Measurements from ENCODE around the gene ARMC12.

The ARMC12 gene

GRCh38 chr6:35771343-35771627 lies 34.5 kb downstream of the ARMC12 start:
- no peak for TF ChIP-seq POLR2AphosphoS5 (IDR thresholded peaks at IDR 0.05; ENCODE audit: low read depth)
- TF ChIP-seq GABPA (IDR thresholded peaks at IDR 0.05; ENCODE audit: low read depth): no peak
- TF ChIP-seq SPI1 (IDR thresholded peaks at IDR 0.05; ENCODE audit: borderline replicate concordance, low read depth): no peak
- TF ChIP-seq, protein P1, sequence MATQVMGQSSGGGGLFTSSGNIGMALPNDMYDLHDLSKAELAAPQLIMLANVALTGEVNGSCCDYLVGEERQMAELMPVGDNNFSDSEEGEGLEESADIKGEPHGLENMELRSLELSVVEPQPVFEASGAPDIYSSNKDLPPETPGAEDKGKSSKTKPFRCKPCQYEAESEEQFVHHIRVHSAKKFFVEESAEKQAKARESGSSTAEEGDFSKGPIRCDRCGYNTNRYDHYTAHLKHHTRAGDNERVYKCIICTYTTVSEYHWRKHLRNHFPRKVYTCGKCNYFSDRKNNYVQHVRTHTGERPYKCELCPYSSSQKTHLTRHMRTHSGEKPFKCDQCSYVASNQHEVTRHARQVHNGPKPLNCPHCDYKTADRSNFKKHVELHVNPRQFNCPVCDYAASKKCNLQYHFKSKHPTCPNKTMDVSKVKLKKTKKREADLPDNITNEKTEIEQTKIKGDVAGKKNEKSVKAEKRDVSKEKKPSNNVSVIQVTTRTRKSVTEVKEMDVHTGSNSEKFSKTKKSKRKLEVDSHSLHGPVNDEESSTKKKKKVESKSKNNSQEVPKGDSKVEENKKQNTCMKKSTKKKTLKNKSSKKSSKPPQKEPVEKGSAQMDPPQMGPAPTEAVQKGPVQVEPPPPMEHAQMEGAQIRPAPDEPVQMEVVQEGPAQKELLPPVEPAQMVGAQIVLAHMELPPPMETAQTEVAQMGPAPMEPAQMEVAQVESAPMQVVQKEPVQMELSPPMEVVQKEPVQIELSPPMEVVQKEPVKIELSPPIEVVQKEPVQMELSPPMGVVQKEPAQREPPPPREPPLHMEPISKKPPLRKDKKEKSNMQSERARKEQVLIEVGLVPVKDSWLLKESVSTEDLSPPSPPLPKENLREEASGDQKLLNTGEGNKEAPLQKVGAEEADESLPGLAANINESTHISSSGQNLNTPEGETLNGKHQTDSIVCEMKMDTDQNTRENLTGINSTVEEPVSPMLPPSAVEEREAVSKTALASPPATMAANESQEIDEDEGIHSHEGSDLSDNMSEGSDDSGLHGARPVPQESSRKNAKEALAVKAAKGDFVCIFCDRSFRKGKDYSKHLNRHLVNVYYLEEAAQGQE (IDR thresholded peaks at IDR 0.05; ENCODE audit: insufficient replicate concordance, low read depth): no peak
- TF ChIP-seq, protein P2, sequence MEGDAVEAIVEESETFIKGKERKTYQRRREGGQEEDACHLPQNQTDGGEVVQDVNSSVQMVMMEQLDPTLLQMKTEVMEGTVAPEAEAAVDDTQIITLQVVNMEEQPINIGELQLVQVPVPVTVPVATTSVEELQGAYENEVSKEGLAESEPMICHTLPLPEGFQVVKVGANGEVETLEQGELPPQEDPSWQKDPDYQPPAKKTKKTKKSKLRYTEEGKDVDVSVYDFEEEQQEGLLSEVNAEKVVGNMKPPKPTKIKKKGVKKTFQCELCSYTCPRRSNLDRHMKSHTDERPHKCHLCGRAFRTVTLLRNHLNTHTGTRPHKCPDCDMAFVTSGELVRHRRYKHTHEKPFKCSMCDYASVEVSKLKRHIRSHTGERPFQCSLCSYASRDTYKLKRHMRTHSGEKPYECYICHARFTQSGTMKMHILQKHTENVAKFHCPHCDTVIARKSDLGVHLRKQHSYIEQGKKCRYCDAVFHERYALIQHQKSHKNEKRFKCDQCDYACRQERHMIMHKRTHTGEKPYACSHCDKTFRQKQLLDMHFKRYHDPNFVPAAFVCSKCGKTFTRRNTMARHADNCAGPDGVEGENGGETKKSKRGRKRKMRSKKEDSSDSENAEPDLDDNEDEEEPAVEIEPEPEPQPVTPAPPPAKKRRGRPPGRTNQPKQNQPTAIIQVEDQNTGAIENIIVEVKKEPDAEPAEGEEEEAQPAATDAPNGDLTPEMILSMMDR (IDR thresholded peaks at IDR 0.05; ENCODE audit: insufficient read depth, low read length): no peak
- Histone ChIP-seq H3K27ac (replicated peaks) (peak overlapping the region; percentile 58), H3K4me3 (replicated peaks; ENCODE audit: insufficient read depth, low read length) (no peak overlapping the region), H3K27me3 (ENCODE audit: insufficient read depth, poor library complexity, severe bottlenecking) (no peaks in the 10 kb centered on the region)
- DNase-seq (ENCODE audit: low read depth in 1 of 2, low spot score in 1 of 2): no peak

DNA sequence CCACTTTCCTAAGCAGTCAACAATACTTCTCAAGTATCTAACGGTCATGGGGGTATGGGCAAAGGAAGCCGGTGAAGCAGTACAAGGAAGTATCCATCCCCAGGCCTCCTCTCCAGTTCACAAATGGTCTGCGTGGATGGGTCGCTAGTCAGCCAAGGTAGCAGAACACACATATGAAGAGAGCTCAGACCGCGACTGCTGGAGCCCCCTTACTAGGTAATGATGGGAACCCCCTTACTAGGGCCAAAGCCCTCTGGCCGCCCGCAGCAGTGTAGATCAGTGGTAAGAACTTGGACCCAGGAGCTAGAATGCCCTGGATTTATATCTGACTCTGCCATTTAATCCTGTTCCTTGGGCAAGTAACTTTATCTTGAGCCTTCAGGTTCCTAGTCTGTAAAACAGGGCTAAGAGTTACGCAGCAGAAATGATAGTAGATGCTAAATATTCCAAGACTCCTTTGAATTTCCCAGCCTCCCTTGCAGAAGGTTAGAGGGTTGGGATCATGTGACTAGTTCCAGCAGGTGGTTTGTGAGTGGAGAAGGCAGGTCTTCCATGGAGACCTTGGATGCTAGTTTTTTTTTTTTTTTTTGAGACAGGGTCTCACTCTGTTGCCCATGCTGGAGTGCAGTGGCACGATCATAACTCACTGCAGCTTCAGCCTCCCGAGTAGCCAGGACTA lies 37.4 kb downstream of the ARMC12 start:
- TF ChIP-seq, protein P1 (IDR thresholded peaks at IDR 0.05; ENCODE audit: insufficient replicate concordance, low read depth): no peak
- TF ChIP-seq SPI1 (IDR thresholded peaks at IDR 0.05; ENCODE audit: borderline replicate concordance, low read depth): no peak
- TF ChIP-seq POLR2AphosphoS5 (IDR thresholded peaks at IDR 0.05; ENCODE audit: low read depth): no peak
- no peak for TF ChIP-seq GABPA (IDR thresholded peaks at IDR 0.05; ENCODE audit: low read depth)
- TF ChIP-seq, protein P2 (IDR thresholded peaks at IDR 0.05; ENCODE audit: insufficient read depth, low read length): no peak
- no peak for DNase-seq (ENCODE audit: low read depth in 1 of 2, low spot score in 1 of 2)
- H3K27me3 ChIP-seq (ENCODE audit: insufficient read depth, poor library complexity, severe bottlenecking): no peaks in the 10 kb centered on the region

DNA sequence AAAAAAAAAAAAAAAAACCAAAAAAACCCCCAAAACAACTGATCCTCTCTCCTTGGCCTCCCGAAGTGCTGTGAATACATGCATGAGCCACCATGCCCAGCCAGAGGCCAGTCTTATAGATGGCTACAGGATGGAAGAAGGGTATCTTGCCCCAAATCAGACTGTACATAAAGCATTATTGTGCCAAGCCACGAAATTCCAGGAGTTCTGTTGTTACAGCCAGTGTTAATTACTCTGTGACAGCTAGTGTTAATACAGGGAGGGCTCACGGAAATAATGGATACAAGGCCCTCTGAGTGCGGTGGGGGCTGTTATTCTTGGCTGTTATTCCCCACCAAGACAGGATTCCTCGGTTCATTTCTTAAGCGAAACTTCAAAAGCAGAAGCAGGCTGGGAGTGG lies 38.2 kb downstream of the ARMC12 start:
- Histone ChIP-seq H3K27me3 (ENCODE audit: insufficient read depth, poor library complexity, severe bottlenecking) (no peaks in the 10 kb centered on the region), H3K27ac (replicated peaks) (no peak overlapping the region), H3K4me3 (replicated peaks; ENCODE audit: insufficient read depth, low read length) (no peak overlapping the region)
- no peak for DNase-seq (ENCODE audit: low read depth in 1 of 2, low spot score in 1 of 2)
- TF ChIP-seq SPI1 (IDR thresholded peaks at IDR 0.05; ENCODE audit: borderline replicate concordance, low read depth): no peak
- TF ChIP-seq GABPA (IDR thresholded peaks at IDR 0.05; ENCODE audit: low read depth): no peak
- no peak for TF ChIP-seq POLR2AphosphoS5 (IDR thresholded peaks at IDR 0.05; ENCODE audit: low read depth)
- TF ChIP-seq, protein P1 (IDR thresholded peaks at IDR 0.05; ENCODE audit: insufficient replicate concordance, low read depth): no peak
- TF ChIP-seq, protein P2 (IDR thresholded peaks at IDR 0.05; ENCODE audit: insufficient read depth, low read length): no peak

More for the DNA sequence above, 37.4 kb downstream of the ARMC12 start:
- Histone ChIP-seq H3K4me3 (replicated peaks; ENCODE audit: insufficient read depth, low read length) (no peak overlapping the region), H3K27ac (replicated peaks) (no peak overlapping the region)
